Dedifferentiated amniotic fluid mesenchymal stem cell (primary cell): ENCODE results near the gene MSI2.
A peak's percentile ranks its signal among the peaks of the same experiment; 100 is the strongest.

Experiments
- DNase-seq: peaks from one replicate; pipeline ENCODE4 v3.0.0-alpha.2; 2016; ENCODE audit errors: extremely low spot score

MSI2 gene

DNA sequence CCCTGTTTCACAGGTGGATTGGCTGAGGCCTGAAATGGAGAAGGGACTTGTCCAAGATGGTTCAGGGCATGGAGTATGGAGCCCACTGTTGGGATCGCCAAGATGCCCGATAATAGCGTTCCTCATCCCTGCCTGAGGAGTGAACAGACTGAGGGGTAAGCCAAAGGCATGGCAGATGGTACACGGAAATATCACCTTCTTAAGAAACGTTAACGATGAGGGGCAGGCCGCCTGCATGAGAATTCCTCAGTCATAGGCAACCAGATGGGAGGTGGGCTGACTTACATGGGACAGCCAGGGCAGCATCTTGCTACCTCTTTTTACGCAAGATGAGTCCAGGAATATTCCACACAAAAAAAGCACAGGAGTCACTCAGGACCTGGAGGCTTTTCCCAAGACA, 300.7 kb downstream of the MSI2 start:
- no peak for DNase-seq

DNA sequence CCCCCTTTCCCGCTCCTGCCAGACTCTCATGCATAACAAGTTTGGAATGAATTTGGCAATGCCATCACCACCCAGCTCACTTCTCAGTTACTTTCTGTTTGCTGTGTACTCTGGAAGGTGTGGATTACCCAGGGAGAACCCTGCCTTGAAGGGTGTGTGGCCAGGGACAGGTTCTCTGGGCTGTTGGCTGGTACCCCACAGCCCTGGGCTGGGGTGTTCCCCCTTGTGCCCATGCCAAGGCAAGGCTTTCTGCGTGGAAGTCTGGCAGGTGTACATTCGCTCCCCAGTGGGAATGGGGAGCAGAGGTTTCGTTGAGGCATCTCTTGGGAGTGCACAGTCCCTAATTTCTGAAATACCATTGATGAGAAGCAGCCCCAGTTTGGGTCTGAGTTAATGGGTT, 301.1 kb downstream of the MSI2 start:
- DNase-seq, result no peak

DNA sequence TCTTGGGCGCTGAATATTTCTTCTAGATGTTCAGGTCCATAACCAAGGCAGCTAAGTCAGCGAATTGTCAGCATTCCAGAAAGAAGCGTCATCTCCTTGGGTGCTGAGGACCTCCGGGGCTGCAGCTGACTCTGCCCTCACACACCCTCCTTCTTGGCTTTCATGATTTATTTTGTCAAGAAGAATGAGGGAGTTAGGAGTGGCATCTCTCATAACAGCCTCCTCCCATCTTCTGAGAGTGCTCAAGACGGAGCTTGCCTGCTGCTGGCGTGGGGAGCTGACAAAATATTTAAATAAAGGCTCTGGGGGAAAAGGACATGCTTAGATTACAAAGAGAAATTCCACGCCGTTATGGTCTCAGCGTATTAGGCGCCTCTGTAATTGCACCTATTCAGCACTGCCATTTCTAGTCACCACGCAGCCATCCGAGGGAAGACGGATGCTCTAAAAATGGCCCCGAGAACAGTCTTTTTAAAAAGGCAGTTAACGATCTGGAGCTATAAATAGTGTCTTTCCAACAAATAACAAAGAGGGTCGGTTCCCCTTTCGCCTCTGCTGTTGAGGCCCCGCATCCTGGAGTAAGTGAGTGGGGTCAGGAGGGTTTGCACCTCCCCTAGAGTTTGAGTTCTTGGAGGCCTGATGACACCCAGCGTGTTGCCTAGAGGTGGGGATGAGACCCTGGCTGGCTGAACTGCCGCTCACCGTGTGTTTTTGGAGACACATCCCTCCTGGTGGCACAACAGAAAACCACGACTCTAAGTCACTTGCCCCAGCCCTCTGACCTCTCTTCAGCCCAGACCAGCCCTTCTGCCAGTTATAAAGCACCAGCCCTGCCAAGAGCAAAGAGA, 301.7 kb downstream of the MSI2 start:
- peak; percentile 52 for DNase-seq

DNA sequence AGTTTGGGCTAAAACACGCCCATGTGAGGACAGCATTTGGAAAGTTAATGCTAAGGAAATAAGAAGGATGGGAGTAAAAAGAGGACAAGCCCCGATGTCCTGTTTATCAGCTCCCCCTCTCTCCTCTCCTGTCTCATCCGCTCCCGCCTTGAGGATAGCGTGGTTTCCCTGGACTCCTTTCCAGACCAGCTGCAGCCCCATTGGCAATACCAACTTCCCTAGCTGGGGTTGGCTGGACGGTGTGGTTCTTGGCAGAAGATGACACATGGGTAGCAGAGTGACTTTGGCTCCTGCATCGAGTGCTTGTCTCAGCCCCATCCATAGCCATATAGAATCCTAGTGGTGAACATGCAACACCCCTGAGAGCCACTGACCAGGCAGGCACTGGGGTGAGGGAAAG, 302.9 kb downstream of the MSI2 start:
- no peak for DNase-seq

DNA sequence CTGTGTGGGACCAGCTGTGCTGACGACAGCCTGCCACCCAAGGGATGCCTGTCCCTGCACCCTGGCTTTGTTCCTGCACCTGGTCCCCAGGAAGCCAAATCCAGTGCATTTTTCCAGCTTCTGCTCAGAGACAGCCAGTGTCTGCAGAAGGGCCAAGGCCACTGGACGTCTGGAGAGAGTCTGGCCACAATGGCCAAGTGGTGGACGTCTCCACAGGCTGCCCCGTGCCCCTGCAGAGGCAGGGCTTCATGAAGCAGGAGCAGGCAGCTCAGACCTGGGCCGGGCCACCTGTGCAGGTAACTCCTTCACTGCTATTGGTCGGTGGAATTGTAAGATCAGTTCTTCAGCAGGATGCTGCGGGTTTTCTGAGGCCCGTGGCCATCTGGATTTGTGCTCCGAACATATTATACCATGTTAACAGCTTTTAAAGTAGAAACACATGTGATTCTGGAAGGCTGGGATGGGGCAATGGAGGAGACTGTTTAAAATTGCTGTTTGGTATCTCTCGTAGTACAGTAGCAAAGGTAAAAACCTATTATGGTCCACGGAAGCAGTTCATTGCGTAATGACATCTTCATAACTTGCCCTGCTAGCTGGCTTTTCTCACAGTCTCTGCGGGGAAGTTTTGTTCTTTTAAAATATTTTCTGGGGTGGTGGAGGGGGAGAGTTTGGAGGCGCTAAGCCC, 303.5 kb downstream of the MSI2 start:
- DNase-seq, result no peak

DNA sequence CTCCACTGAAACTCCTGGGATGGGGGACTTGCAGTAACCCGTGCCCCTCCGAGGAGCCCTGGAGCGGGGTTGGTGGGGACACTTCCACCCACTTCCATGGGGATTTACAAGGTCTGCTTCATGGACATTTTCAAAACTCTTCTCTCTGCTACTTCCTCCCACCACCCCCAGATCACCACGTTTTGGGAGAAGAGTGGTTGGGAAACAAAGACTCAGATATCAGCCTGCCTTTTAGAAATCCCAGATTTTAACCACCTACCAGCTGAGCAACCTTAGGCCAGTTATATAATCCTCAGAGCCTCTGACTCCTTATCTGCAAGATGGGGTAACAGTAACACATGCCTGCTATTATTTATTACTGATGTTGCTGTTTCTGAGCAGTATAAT, 304.0 kb downstream of the MSI2 start:
- no peak for DNase-seq

DNA sequence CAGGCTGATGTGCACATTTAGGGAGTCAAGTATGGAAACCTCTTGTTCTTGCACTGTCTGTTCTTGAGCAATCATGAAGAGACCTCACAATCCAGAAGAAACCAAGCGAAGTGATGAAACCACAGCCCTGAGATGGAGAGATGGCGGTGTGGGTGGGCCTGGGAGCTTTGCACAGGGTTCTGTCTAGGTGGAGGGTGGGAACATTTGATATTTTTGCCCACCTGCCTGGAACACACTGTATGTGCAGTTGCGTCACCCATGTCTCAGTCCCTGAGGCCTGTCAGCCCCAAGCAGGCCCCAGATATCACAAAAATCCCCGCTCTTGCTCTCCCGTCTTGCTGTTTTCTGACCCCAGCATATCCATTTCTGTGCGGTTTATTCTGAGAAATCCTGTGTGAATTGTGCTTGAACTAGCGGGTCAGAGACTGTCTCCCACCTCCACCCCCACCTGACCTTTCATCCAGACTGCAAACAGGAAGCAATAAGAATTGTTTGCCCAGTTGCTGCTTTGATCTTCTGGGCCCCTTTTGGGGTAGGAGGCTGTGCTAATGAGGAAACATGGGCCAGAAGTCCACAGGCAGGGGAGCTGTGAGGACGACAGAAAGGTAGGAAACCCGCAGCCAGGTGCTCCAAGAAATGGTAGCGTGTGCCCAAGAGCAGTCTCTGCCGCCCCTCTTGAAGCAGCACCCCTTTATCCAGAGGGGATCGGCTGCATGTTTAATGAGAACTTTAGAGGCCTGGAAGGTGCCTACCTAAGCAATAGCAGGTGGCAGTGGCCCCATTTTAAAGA, 304.9 kb downstream of the MSI2 start:
- no peak for DNase-seq

DNA sequence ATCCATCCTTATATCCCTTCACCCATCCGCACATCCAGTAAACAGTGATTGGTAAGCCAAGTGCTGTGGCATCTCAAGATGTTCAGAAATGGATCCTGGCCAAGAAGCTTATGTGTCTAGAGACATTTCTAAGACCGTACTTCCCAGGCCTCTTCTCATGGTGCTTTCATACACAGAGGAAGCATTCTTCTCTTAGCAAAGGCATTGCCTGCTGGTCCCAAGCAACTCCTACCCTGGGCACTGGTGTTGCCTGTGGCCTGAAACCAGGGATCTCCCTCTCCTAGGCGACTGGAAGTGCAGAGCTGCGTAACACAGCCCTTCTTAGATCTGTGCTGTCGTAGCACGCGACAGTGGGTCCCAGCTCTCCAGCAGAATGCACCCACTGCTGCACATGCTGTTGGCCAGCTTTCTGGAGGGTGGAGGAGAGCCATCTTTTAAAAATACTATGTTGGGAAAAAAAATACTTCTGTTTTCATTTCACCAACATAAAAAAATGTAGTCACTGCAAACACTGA, 305.9 kb downstream of the MSI2 start:
- DNase-seq, result no peak

DNA sequence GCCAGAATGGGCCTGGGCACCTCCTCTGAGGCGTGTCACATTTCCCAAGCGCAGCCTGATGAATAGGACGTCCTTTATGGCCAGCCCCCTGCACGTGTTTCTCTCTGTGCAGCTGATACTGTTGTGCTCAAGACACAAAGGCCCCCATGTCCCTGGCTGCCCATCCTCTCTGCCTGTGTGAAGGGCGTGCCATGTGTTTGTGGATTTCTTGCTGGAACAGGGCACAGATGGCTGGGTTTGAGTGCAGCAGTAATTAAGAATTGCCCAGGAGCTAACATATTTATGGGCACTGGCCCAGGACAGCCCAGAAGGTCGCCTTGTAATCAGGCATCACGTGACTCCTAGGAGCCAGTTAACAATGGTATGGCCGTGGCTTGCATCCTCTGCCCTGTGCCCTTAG, 307.6 kb downstream of the MSI2 start:
- DNase-seq, result no peak

DNA sequence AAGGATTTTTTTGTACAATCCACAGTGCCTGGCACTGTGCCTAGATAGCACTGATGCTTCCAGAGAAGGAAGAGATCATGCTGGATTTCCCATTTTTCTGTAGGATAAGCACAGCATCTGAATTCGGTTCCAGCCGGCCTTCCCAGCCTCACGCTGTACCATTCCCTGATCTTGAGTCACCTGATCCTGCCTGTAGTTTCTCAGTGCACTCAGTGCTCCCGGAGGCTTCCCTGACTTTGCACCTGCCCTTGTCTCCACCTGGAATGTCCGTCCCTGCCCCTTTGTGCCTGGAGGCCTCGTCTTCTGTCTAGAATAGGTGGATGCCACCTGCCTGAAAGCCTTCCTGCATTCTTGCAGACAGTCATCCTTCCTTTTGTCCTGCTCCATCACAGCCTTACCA, 308.9 kb downstream of the MSI2 start:
- DNase-seq, result no peak

DNA sequence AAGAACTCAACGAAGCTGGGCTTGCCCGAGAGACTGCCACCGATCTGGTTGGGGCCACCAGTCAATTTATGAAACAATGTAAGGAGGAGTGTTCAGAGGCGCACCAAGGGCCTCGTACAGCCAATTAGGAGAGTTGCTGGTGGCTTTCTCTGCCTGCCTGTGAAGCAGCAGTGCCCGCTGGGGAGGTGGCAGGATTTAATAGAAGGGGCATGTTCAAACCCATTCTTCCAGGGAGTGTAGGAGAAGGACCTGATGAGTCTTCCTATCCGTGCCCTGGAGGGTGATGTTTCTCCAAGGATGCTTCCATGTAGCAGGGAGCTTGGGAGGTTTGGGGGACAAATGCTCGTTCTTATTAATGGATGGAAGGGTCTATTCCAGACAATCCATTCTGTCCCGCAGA, 310.4 kb downstream of the MSI2 start:
- no peak for DNase-seq

DNA sequence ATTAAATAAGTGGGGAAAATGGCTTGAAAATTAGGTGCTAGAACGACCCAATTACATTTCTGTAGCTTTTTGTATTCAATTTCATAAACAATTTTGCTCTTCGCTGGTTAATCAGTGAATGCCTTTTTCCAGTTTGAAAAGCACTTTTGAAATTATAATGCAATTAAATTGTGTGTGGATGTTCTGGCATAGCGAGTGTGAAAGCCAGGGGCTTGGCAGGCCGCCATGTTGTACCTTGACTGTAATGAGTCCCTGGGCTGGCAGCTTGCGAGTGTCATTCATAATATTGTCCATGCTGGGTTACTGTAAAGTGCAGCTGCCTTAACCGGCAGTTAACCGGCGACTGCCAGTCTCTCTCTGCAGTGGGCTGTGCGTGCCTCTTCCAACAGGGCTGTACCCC, 310.9 kb downstream of the MSI2 start:
- DNase-seq, result no peak

DNA sequence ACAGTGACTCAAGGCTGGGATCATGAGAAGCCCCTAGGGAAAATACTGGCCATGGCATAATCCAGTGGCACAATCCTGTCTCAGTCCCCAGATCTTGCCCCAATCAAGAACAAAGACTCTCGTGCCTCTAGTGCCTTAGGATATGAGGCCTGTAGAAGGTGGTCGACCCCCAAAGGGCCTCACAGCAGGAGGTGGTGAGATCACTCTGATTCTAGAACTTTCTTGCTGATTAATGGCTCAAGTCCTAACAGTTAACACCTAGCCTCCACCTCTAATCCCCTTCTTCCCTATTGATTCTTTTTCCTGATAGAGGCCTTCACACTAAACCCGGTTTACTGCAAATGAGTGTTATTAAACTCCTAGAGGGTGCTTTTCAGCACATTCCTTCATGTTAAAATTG, 312.0 kb downstream of the MSI2 start:
- no peak for DNase-seq

DNA sequence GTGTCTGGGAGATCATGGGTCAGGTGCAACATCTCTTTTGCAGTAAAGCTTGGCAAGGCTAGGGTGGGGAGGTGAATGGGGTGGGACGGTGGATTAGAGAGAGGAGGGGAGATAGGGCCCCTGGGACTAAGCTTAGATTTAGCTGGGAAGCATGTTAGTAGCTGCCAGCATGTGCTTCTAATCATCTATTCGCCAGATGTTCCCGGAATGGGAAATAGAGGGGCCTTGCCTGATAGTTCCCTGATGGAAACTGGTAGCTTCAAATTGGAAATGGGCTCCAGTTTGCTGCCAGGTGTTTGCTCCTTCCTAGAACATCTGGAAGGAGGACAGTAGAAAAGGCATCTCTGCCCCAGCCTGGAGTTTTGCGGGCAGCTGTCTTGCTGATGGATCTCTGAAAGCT, 312.7 kb downstream of the MSI2 start:
- DNase-seq, result no peak

DNA sequence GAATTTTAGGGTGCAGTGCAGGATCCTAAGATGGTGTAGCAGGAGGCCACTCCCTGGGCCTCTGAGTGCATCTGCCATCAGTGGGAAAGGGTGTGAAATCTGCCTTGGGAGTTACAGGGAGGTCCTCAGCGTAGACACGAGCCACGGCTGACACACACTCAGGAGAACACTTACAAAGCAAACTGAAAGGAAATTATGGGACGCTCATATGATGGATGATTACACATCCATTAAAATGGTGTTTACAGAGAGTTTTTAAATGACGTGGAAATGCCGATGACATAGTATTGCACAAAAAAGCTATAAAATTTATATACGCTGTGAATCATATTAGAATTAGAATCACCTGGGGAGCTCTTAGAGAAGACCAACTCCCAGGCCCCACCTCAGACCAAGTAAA, 313.5 kb downstream of the MSI2 start:
- DNase-seq, result no peak

DNA sequence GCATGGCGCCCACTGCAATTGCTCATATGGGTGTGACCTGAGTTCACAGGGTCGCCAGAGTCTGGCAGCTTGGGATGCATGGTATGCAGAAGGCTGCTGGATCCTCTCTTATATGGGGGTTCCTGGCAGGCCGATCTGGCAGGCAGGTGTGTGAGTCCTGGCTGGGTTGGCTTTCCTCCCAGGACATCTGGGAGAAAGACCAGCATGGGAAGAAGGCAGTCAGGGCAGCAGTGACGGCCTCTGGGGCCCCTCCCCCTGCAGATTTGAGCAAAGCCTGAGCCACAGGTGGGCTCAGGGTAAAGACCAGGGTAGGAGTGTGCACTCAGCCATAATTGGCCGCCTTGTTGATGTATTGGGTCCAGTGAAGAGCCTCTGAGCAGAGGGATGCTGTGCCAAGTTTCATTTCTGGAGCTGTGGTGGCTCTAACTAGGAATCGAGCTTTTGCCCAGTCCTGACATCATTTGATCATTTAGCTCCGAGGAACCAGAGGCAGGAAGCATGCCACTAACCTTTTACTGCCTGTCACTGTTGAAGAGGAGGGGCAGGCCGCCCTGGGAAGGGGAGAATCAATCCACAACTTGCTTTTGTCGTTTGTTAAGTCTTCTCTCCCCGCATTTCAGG, 314.5 kb downstream of the MSI2 start:
- no peak for DNase-seq

DNA sequence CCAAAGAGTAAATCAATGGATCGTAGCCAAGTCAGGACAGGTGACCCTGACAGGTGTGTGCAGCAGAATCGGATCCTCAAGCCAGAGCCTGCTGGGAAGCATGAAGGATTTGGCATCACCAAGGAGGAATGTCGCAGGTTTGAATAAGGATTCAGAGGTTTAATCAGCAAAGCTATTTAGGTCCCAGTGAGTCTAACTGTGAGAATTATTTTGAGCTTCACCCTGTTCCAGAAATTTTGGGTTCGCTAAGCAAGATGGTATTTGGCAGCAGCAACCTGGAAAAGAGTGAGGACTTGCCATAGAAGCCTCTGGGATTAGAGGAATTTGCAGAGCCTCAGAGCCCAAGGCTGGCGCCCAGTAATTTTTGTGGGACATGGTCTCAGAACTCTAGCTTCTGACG, 315.7 kb downstream of the MSI2 start:
- DNase-seq, result no peak

DNA sequence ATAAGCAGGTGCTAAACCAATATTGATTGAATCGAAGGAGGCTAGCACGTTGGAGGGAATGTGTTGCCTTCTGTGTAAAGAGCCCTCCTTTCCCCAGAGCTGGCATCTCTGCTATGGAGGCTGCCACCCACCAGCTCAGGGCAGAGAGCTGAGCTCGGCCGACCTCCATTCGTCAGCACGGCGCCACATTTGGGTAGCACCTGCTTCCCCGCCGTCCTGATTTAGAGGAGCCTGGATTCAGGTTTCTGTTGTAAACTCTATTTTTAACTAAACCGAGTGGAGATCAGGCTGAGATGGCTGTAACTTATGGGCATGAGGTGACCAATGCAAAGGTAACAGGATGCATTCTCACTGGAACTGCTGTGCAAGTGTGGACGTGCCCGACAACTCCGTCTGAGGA, 316.3 kb downstream of the MSI2 start:
- no peak for DNase-seq

DNA sequence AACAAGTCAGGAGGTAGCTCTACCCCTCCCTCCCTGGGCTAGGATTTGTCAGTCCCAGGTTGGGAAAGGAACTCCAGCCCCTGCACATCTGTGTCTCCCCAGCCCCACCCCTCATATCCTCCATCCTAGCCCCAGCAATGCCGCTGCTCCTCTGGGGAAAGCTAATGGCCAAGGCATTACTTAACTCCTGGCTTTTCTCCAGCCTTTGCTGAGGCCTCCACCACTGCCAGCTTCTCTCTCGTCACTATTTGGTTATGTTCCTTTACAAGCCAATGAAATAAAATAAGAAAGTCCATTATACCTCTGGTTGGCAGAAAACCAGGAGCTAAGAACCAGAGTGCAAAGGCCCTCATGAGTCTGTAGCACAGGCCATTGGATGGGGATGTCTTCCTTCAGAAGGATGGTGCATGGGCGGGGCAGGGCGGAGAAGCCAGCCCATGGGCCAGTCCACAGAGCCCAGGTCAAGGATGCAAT, 317.8 kb downstream of the MSI2 start:
- DNase-seq, result no peak

DNA sequence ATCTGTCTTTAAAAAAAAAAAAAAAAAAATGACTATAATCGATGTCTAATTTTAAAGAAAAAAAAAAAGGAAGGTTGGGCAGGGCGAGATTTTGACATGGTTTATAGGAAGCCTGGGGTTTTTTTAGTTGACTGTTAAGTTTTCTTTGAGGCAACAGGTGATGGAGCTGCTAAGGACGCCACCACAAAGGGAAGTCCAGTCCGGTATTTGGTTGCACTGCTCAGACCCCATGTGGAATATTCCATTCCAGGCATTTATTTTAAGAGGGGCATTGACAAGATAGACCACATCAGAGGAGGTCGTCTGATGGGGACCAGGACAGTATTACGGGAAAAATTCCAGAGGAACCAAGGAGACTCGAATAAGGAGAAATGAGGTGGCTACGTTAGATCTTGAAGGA, 320.4 kb downstream of the MSI2 start:
- no peak for DNase-seq

DNA sequence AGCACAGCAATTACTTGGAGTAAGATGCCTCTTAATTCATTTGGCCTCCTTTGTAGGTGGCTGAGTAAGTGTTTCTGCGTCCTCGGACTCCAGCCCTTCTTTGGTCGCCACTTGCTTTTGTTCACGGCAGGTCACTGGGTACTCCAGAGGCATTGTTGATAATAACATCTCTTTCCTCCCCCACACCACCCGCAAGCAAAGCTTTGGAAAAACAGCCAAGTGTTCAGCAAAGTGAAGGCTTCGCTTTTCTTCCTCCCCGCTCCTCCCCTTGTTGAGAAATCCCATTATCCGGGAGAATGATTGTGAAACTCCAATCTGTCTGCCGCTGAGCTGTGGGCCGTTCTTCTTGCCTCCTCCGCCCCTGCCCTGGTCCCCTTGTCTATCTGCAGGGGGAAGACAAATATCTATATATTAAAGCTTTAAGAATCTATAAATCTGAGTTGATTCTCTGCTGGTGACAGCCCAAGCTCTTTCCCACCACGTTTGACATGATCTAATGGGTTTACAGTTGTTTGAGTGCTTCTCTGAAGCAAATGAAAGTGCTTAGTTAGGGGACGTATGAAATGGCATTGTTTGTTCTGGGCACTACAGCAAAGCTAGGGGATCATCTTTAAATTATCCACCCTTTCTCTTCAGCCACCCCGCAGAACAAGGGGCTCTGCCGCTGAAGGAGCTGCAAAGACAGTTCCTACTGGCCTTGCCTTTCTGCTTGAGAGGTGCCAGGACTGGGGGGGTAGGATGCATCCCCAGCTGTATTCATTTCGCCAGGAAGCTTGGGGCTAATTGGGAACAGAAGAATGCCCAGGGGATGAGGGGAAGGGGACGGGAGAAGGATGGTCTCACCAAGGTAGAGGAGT, 321.7 kb downstream of the MSI2 start:
- no peak for DNase-seq
